K562 (cell line): Measurements from ENCODE around the gene HRH1. TPM values are rescaled to one million over a fixed set of nuclear protein-coding genes. Genes with fewer than 3 reads are reported as not detected.
A peak's percentile ranks its signal among the peaks of the same experiment; 100 is the strongest.

Experiments
- BMI1 ChIP-seq: fragments of 150-350 bp; IDR thresholded peaks from 2 replicates; pipeline ENCODE4 v1.6.1; 2014; ENCODE audit warnings: low read length
- FOXJ2 ChIP-seq: fragments of 200-800 bp; sonication (Bioruptor generic); IDR thresholded peaks from 2 replicates; pipeline ENCODE4 v1.6.1; 2016; ENCODE audit warnings: missing genetic modification characterization, missing compliant biosample characterization
- GABPB2 ChIP-seq: fragments of 250-450 bp; sonication (Bioruptor Pico); conservative IDR thresholded peaks from 2 replicates; pipeline ENCODE4 v1.5.1; 2021; ENCODE audit warnings: mild to moderate bottlenecking
- GATAD2A ChIP-seq: fragments of 450-650 bp; IDR thresholded peaks from 2 replicates; pipeline ENCODE4 v1.6.1; 2017
- HMG20B ChIP-seq: fragments of 250-450 bp; sonication (Bioruptor Pico); IDR thresholded peaks from 2 replicates; pipeline ENCODE4 v1.5.0; 2021; ENCODE audit warnings: mild to moderate bottlenecking
- HOXB6 ChIP-seq: fragments of 250-450 bp; sonication (Bioruptor Pico); IDR thresholded peaks from 2 replicates; pipeline ENCODE4 v1.5.1; 2022; ENCODE audit warnings: mild to moderate bottlenecking, borderline replicate concordance
- MECOM ChIP-seq: fragments of 250-450 bp; sonication (Bioruptor Pico); IDR thresholded peaks from 2 replicates; pipeline ENCODE4 v1.8.0; 2022; ENCODE audit warnings: inconsistent platforms
- NCOA6 ChIP-seq: fragments of 450-650 bp; IDR thresholded peaks from 2 replicates; pipeline ENCODE4 v1.6.1; 2017; ENCODE audit warnings: mild to moderate bottlenecking
- NFIC ChIP-seq: fragments of 450-650 bp; IDR thresholded peaks from 2 replicates; pipeline ENCODE4 v1.6.1; 2017; ENCODE audit warnings: mild to moderate bottlenecking, inconsistent platforms
- PCBP1 ChIP-seq: fragments of 200-400 bp; formaldehyde crosslinking; IDR thresholded peaks from 2 replicates; pipeline ENCODE4 v1.6.1; 2018; ENCODE audit warnings: mild to moderate bottlenecking, low read depth, low read length; ENCODE audit not compliant: poor library complexity, severe bottlenecking
- PCBP2 ChIP-seq: fragments of 200-400 bp; formaldehyde crosslinking; IDR thresholded peaks from 2 replicates; pipeline ENCODE4 v1.6.1; 2018; ENCODE audit warnings: low read length, low read depth, mild to moderate bottlenecking, moderate library complexity; ENCODE audit not compliant: poor library complexity, severe bottlenecking
- PHB ChIP-seq: fragments of 250-450 bp; sonication (Bioruptor Pico); IDR thresholded peaks from 2 replicates; pipeline ENCODE4 v1.5.0; 2021
- PHF21A ChIP-seq: fragments of 450-650 bp; IDR thresholded peaks from 2 replicates; pipeline ENCODE4 v1.6.1; 2017; ENCODE audit warnings: low read depth, borderline replicate concordance
- POLR2AphosphoS2 ChIP-seq: IDR thresholded peaks from 2 replicates; pipeline ENCODE4 v1.6.1; 2012; ENCODE audit warnings: low read length, improper control_type of control experiment
- POLR2AphosphoS5 ChIP-seq: IDR thresholded peaks from 2 replicates; pipeline ENCODE4 v1.6.1; 2011; ENCODE audit warnings: mild to moderate bottlenecking, low read depth, low read length, moderate library complexity; ENCODE audit not compliant: control insufficient read depth, insufficient read depth
- PTTG1 ChIP-seq: fragments of 450-650 bp; IDR thresholded peaks from 2 replicates; pipeline ENCODE4 v1.6.1; 2016; ENCODE audit warnings: low read depth, mild to moderate bottlenecking, missing genetic modification characterization, missing compliant biosample characterization
- RBM25 ChIP-seq: fragments of 200-400 bp; formaldehyde crosslinking; IDR thresholded peaks from 2 replicates; pipeline ENCODE4 v1.6.1; 2018; ENCODE audit warnings: low read length, low read depth, moderate library complexity; ENCODE audit not compliant: severe bottlenecking
- SIX5 ChIP-seq, 2 experiments: IDR thresholded peaks; 2 replicates each; pipeline ENCODE4 v1.6.1; 2011; ENCODE audit warnings: low read length in 2 of 2, borderline replicate concordance in 1 of 2, low read depth in 1 of 2, mild to moderate bottlenecking in 1 of 2, moderate library complexity in 1 of 2; ENCODE audit not compliant: insufficient read depth in 1 of 2
- SLC30A9 ChIP-seq: fragments of 250-450 bp; sonication (Bioruptor Pico); IDR thresholded peaks from 2 replicates; pipeline ENCODE4 v1.8.0; 2022; ENCODE audit warnings: mild to moderate bottlenecking, moderate library complexity
- STAG1 ChIP-seq: sonication (generic); formaldehyde crosslinking; IDR thresholded peaks from 2 replicates; pipeline ENCODE4 v1.5.0; 2020; ENCODE audit warnings: missing genetic modification reagents, borderline replicate concordance
- TCF7L2 ChIP-seq: fragments of 150-350 bp; IDR thresholded peaks from 2 replicates; pipeline ENCODE4 v1.6.1; 2016; ENCODE audit warnings: low read depth, mild to moderate bottlenecking, low read length, moderate library complexity
- TEAD4 ChIP-seq, 2 experiments: sonication (generic) in 1 of 2; formaldehyde crosslinking in 1 of 2; IDR thresholded peaks; 2 replicates each; pipeline versions ENCODE4 v1.6.1 to v1.8.0; 2012 to 2022; ENCODE audit warnings: borderline replicate concordance in 1 of 2, inconsistent platforms in 1 of 2, low read length in 1 of 2, mild to moderate bottlenecking in 1 of 2, missing genetic modification reagents in 1 of 2
- ZC3H11A ChIP-seq: IDR thresholded peaks from 2 replicates; pipeline ENCODE4 v1.6.1; 2012; ENCODE audit warnings: low read depth, low read length, improper control_type of control experiment
- ZNF3 ChIP-seq: fragments of 250-450 bp; sonication (Bioruptor Pico); IDR thresholded peaks from 2 replicates; pipeline ENCODE4 v1.5.0; 2021; ENCODE audit warnings: mild to moderate bottlenecking, moderate library complexity
- ZNF551 ChIP-seq: fragments of 250-450 bp; sonication (Bioruptor Pico); IDR thresholded peaks from 2 replicates; pipeline ENCODE4 v1.5.0; 2021; ENCODE audit warnings: mild to moderate bottlenecking, moderate library complexity
- ZNF77 ChIP-seq: fragments of 250-450 bp; sonication (Bioruptor Pico); IDR thresholded peaks from 2 replicates; pipeline ENCODE4 v1.5.0; 2020
- polyA plus RNA-seq, 8 experiments: library from polyadenylated mRNA; depleted of rRNA in 4 of 8; stranded (reverse) in 5 of 8; unstranded in 3 of 8; fragments of >200 nt; fragmentation: Nextera tagmentation in 2 of 8; fragmentation: Illumina TruSeq in 1 of 8; extraction: Ambion mirVana in 2 of 8; extraction: Trizol in 1 of 8; gene quantifications; 2 replicates each; pipeline versions ENCODE4 v1.2.1 to v1.2.3, GENCODE V29; 2011 to 2014; ENCODE audit warnings: inconsistent platforms in 1 of 8, missing spikeins in 1 of 8
- total RNA-seq, 7 experiments: library from RNA; depleted of rRNA in 6 of 7; stranded (reverse); fragments of >200 nt in 6 of 7; fragmentation: Illumina TruSeq in 2 of 7; extraction: Trizol in 2 of 7; gene quantifications; 2 replicates each; pipeline versions ENCODE4 v1.2.1 to v1.2.3, GENCODE V29; 2011 to 2021; ENCODE audit warnings: low replicate concordance in 1 of 7
- TF ChIP-seq, protein P1 (sequence below): sonication (generic); formaldehyde crosslinking; IDR thresholded peaks from 2 replicates; pipeline ENCODE4 v1.9.0; 2022; ENCODE audit warnings: mild to moderate bottlenecking, missing genetic modification reagents
- TF ChIP-seq, protein P2 (sequence below): sonication (generic); formaldehyde crosslinking; IDR thresholded peaks from 2 replicates; pipeline ENCODE4 v1.8.0; 2022; ENCODE audit warnings: mild to moderate bottlenecking, missing genetic modification reagents

HRH1 gene
- total and polyA plus RNA-seq, 9 of the 15 experiments (the other 6 are each of a cell fraction or from before 2014, with no cell fraction given) = 0.03 to 0.15 (median 0.06) TPM; not detected in 1

DNA sequence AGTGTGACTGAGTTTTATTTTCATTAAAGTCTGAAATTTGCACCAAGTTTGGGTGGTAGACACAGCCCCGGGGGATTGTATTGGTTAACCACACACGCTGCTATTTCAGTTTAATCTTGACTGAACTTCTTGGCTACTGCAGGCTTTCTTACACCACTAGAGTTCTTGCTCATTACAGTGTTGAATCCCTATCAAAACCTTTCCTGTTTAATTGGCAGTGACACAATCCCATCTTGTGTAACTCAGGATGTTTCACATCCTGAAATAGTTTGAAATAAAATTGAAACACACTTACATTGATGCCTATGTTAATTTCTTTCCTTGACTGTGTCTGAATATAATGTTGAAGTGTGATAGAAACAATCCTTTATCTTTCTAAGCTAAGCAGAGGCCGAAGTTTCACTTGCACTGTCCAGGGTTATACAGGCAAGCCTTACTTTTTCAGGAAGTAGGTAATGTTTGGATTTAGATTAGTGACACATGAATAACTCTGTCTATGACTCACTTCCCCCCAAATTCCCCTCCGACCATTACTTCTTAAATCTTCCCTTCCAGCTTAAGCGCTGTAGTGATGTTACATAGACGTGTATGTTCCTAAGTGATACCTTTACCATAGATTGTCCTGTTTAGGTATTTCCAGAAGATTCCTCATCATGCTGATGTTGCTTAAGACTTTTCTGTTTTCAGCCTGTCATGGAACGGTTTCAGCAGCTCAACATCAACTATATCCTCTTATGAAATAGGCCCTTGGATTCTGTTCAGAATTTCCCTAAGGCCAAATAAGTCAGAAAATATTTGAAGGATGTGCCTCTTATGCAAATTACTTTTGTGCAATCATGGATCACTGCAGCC lies 134.7 kb downstream of the HRH1 start (continued):
- TF ChIP-seq STAG1 (CRISPR knock-in tag) (no peak), POLR2AphosphoS5 (peak; percentile 13; the same call in 1 of the 2 replicates), PCBP2 (no peak), POLR2AphosphoS2 (no peak), SIX5 (IDR thresholded peaks at IDR 0.05; ENCODE audit: borderline replicate concordance in 1 of 2, insufficient read depth in 1 of 2, low read depth in 1 of 2, low read length in 2 of 2) (no peak), ZNF3 (CRISPR knock-in tag) (no peak), SLC30A9 (no peak), GATAD2A (peak; percentile 53; the same call in 1 of the 2 replicates), ZNF77 (CRISPR knock-in tag) (no peak), ZNF551 (CRISPR knock-in tag) (no peak), PTTG1 (no peak), HMG20B (no peak), PCBP1 (no peak), RBM25 (no peak), BMI1 (no peak), NCOA6 (no peak), HOXB6 (CRISPR knock-in tag) (no peak), ZC3H11A (no peak), MECOM (CRISPR knock-in tag) (no peak), PHB (CRISPR knock-in tag) (no peak), TEAD4 (IDR thresholded peaks at IDR 0.05; ENCODE audit: low read length) (peak; percentile 72), TEAD4 (CRISPR knock-in tag; IDR thresholded peaks at IDR 0.05; ENCODE audit: borderline replicate concordance) (no peak), FOXJ2 (no peak), GABPB2 (CRISPR knock-in tag) (no peak), TCF7L2 (no peak), NFIC (0 out of 2 replicates have a peak, but pooled peaks have one; percentile 12), PHF21A (no peak)
- TF ChIP-seq, protein P1, sequence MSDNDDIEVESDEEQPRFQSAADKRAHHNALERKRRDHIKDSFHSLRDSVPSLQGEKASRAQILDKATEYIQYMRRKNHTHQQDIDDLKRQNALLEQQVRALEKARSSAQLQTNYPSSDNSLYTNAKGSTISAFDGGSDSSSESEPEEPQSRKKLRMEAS (CRISPR knock-in tag) = no peak
- TF ChIP-seq, protein P2, sequence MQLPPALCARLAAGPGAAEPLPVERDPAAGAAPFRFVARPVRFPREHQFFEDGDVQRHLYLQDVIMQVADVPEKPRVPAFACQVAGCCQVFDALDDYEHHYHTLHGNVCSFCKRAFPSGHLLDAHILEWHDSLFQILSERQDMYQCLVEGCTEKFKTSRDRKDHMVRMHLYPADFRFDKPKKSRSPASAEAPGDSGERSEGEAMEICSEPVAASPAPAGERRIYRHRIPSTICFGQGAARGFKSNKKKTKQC (CRISPR knock-in tag) = no peak
